Activated gamma-delta T cell (primary cell): ENCODE measurements around the gene HELZ.

Experiments used
- DNase-seq: peaks from one replicate; lab custom pipeline; 2025; lab: John Stamatoyannopoulos, UW

The HELZ gene

GRCh38 chr17:67025216-67025792, 219.7 kb downstream of the HELZ start:
- no peak for DNase-seq

GRCh38 chr17:67024736-67025135, 220.3 kb downstream of the HELZ start:
- DNase-seq = no peak

GRCh38 chr17:67022451-67022810, 222.6 kb downstream of the HELZ start:
- DNase-seq = no peak

GRCh38 chr17:67021743-67022450, 223.1 kb downstream of the HELZ start:
- DNase-seq = no peak

- DNase-seq = no peak
Observed at GRCh38 chr17:67021196-67021595, 223.8 kb downstream of the HELZ start.
